Erythroblast (primary cell): Measurements from ENCODE around the gene ZNF280B.

Experiments
- GATA1 ChIP-seq: IDR thresholded peaks from 2 replicates; pipeline ENCODE4 v1.6.1; 2011; ENCODE audit warnings: low read depth, mild to moderate bottlenecking, control low read depth, low read length, moderate library complexity
- POLR2A ChIP-seq: IDR thresholded peaks from 2 replicates; pipeline ENCODE4 v1.6.1; 2011; ENCODE audit warnings: mild to moderate bottlenecking, low read length

- TF ChIP-seq POLR2A, result no peak
- TF ChIP-seq GATA1, result no peak
These were observed 23.0 kb downstream of the ZNF280B start for GRCh38 chr22:22485524-22485923.
